Glutamatergic neuron (in vitro differentiated cells): Measurements from ENCODE around the gene GRID2IP. TPM values are rescaled to one million over a fixed set of nuclear protein-coding genes. Genes with fewer than 3 reads are reported as not detected.

ENCODE experiments used
- DNase-seq: peaks from one replicate; pipeline ENCODE4 v3.0.0; 2022
- H3K27ac Mint-ChIP-seq: one replicate; pipeline ENCODE4 v1.8.0; 2020; ENCODE audit warnings: mild to moderate bottlenecking, mixed read lengths, inconsistent platforms; ENCODE audit not compliant: unreplicated experiment
- H3K27me3 Mint-ChIP-seq: one replicate; pipeline ENCODE4 v1.8.0; 2020; ENCODE audit warnings: mild to moderate bottlenecking, moderate library complexity, mixed read lengths, inconsistent platforms; ENCODE audit not compliant: unreplicated experiment
- H3K36me3 Mint-ChIP-seq: one replicate; pipeline ENCODE4 v1.8.0; 2020; ENCODE audit warnings: mild to moderate bottlenecking, mixed read lengths, inconsistent platforms; ENCODE audit not compliant: unreplicated experiment
- H3K4me1 Mint-ChIP-seq: one replicate; pipeline ENCODE4 v1.8.0; 2020; ENCODE audit warnings: mild to moderate bottlenecking, low read depth, mixed read lengths, inconsistent platforms; ENCODE audit not compliant: unreplicated experiment
- H3K4me3 Mint-ChIP-seq: one replicate; pipeline ENCODE4 v1.8.0; 2020; ENCODE audit warnings: mild to moderate bottlenecking, mixed read lengths, inconsistent platforms; ENCODE audit not compliant: unreplicated experiment
- H3K9me3 Mint-ChIP-seq: one replicate; pipeline ENCODE4 v1.8.0; 2020; ENCODE audit warnings: mild to moderate bottlenecking, moderate library complexity, mixed read lengths, inconsistent platforms; ENCODE audit not compliant: unreplicated experiment
- CTCF ChIP-seq: fragments of 200-600 bp; sonication (generic); IDR thresholded peaks from one replicate; pipeline ENCODE4 v1.5.0; 2021; ENCODE audit not compliant: partially characterized antibody, unreplicated experiment
- total RNA-seq: library from RNA; stranded (reverse); fragmentation: NEBNext Ultra II Directional; extraction: Animal tissue kit (Norgen Biotek cat#: 25700); gene quantifications from one replicate; pipeline ENCODE4 v1.2.1, GENCODE V29; 2021; ENCODE audit not compliant: unreplicated experiment

The GRID2IP gene
- total RNA-seq, 1 donor from 2014 or later, result 0.66 TPM

DNA sequence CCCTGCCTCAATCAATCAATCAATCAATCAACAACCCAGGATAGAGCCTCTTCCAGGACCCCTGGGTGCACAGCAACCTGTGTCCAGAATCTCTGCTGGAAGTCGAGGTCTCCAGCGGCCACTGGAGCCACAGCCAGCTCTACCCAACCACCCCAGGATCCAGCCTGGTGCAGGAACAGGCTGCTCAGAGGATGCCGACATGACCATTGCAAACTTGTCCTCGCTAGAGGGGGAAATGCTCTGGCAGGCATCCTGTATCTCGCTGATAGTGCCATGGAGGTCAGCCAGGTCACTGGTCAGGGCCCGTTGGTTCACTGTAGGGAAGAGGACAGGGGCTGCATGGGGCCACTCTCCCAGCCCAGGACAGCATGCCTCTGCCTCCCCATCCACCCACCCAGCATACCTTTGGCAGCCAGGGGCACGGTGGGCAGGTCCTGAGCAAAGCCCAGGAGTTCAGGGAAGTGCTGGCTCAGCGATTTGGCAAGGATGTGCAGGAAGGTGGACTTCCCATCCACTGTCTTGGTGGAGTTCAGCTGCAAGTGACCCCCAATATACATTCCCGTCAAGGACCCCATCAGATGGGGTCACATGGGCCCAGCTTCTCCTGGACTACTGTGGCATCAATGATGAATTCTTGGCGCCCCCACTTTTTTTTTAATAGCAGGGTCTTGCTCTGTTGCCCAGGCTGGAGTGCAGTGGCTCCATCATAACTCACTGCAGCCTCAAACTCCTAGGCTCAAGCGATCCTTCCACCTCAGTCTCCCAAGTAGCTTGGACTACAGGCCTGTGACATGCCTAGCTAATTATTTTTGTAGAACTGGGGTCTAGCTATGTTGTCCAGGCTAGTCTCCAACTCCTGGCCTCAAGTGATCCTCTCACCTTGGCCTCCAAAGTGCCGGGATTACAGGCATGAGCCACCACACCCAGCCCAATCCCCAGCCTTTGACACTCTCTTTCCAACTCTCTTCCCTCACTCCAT, 49.4 kb downstream of the GRID2IP start:
- H3K27me3 Mint-ChIP-seq, result peaks cover 5% of the 10 kb centered on the region

GRCh38 chr7:6500691-6501090, 50.6 kb downstream of the GRID2IP start:
- no peak for DNase-seq
- Mint-ChIP-seq H3K4me3 (no peak overlapping the region), H3K36me3 (no peaks in the 10 kb centered on the region), H3K27ac (no peak overlapping the region), H3K4me1 (peaks cover 2% of the 10 kb centered on the region), H3K9me3 (peaks cover 2% of the 10 kb centered on the region), H3K27me3 (peaks cover 3% of the 10 kb centered on the region)
- no peak for TF ChIP-seq CTCF

More for the DNA sequence above, 49.4 kb downstream of the GRID2IP start:
- H3K4me1 Mint-ChIP-seq, result peaks cover 2% of the 10 kb centered on the region
- no peaks in the 10 kb centered on the region for H3K36me3 Mint-ChIP-seq
- H3K4me3 Mint-ChIP-seq, result no peak overlapping the region
- no peak for TF ChIP-seq CTCF
- peaks cover 2% of the 10 kb centered on the region for H3K9me3 Mint-ChIP-seq
- DNase-seq, result no peak
- H3K27ac Mint-ChIP-seq, result no peak overlapping the region

DNA sequence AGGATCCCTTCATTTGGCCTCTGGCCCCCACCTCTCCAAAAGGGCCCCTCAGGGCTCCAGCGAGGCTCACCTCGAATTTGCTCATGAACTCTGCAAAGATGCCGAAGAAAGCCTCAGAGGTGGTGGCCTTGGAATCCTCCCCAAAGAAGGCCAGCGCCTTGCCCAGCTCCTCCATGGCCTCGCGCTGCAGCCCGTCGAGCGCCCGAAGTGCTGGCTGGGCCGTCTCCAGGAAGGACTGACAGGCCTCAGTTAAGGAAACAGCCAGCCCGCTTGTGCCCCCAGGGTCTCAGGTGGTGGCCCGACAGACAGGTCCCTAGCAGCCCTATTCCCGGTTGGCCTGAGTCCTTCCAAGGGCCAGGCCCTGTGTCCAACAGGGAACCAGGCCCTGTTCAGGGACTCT, 53.3 kb downstream of the GRID2IP start:
- H3K4me3 Mint-ChIP-seq, result no peak overlapping the region
- peaks cover 2% of the 10 kb centered on the region for H3K4me1 Mint-ChIP-seq
- H3K9me3 Mint-ChIP-seq, result peaks cover 2% of the 10 kb centered on the region
- DNase-seq, result no peak
- TF ChIP-seq CTCF, result no peak
- H3K36me3 Mint-ChIP-seq, result no peaks in the 10 kb centered on the region
- H3K27me3 Mint-ChIP-seq, result peaks cover 2% of the 10 kb centered on the region
- H3K27ac Mint-ChIP-seq, result no peak overlapping the region

DNA sequence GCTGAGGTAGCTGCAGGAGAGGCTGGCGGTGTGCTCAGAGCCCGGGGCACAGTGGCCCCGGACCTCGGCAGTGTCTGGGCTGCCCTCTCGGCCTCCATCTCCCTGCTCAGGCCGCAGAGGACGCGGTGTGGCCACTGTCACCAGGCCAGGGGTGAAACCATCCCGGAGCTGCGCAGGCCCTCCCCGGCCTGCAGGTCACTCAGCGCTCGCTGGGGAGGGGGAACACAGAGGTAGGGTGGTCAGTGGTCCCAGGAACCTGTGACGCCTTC, 53.7 kb downstream of the GRID2IP start:
- Mint-ChIP-seq H3K4me1 (peaks cover 2% of the 10 kb centered on the region), H3K4me3 (no peak overlapping the region), H3K36me3 (no peaks in the 10 kb centered on the region), H3K27me3 (peaks cover 1% of the 10 kb centered on the region), H3K27ac (no peak overlapping the region), H3K9me3 (peaks cover 2% of the 10 kb centered on the region)
- TF ChIP-seq CTCF, result no peak
- DNase-seq, result no peak
